Measurements from ENCODE around the gene HAS3. TPM values are rescaled to one million over a fixed set of nuclear protein-coding genes. Genes with fewer than 3 reads are reported as not detected.

HAS3 gene
- total RNA-seq, 4 donors from 2014 or later, result 0.42 to 7.1 (median 2.1) TPM

- TF ChIP-seq POLR2A (IDR thresholded peaks at IDR 0.05), result no peak
- no peak for TF ChIP-seq CTCF (IDR thresholded peaks at IDR 0.05)
- no peak for TF ChIP-seq EP300 (IDR thresholded peaks at IDR 0.05)
- Histone ChIP-seq H3K4me1 (peaks cover 0 to 5% (median 0%) of the 10 kb centered on the region in 4 donors), H3K4me3 (no peak overlapping the region), H3K27me3 (no peaks in the 10 kb centered on the region), H3K36me3 (no peaks in the 10 kb centered on the region), H3K9me3 (no peaks in the 10 kb centered on the region), H3K27ac (no peak overlapping the region)
- DNase-seq (ENCODE audit: low spot score in 2 of 2), result no peak
- 73 to 78% methylated on average over 3 of the region's 3 CpGs for WGBS, 2 donors
These were observed 11.5 kb upstream of the HAS3 start for GRCh38 chr16:69093974-69094373.

- Histone ChIP-seq H3K4me1 (peaks cover 0 to under 1% (median 0%) of the 10 kb centered on the region in 4 donors), H3K27me3 (no peaks in the 10 kb centered on the region), H3K36me3 (no peaks in the 10 kb centered on the region), H3K27ac (no peak overlapping the region), H3K4me3 (no peak overlapping the region), H3K9me3 (no peaks in the 10 kb centered on the region)
- 72 to 74% methylated on average over 5 of the region's 5 CpGs for WGBS, 2 donors
- no peak for DNase-seq (ENCODE audit: low spot score in 2 of 2)
- TF ChIP-seq EP300 (IDR thresholded peaks at IDR 0.05), result no peak
- no peak for TF ChIP-seq CTCF (IDR thresholded peaks at IDR 0.05)
- TF ChIP-seq POLR2A (IDR thresholded peaks at IDR 0.05), result no peak
These were observed 11.0 kb upstream of the HAS3 start for GRCh38 chr16:69094501-69094900.

DNA sequence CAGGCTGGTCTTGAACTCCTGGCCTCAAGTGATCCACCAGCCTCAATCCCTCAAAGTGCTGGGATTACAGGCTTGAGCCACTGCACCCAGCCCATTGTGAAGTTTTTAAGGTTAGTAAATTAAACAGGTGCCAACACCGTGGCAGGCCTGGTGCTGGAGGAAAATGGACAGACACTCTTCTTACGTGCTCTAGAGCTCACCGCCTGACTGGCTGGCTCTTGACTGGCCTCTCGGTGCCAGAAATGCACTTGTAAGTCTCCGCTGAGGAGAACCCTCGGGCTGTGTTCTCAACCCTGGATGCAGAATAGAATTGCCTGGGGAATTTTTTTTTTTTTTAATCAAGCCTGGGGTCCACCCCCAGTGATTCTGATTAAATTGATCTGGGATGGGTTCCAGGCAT is 10.3 kb upstream of the HAS3 start:
- DNase-seq (ENCODE audit: low spot score in 2 of 2), result no peak
- Histone ChIP-seq H3K36me3 (no peaks in the 10 kb centered on the region), H3K4me3 (no peak overlapping the region), H3K27ac (no peak overlapping the region), H3K27me3 (no peaks in the 10 kb centered on the region), H3K9me3 (no peaks in the 10 kb centered on the region), H3K4me1 (no peaks in the 10 kb centered on the region)
- 84 to 87% methylated on average over 6 of the region's 6 CpGs for WGBS, 2 donors
- TF ChIP-seq EP300 (IDR thresholded peaks at IDR 0.05) (no peak), POLR2A (IDR thresholded peaks at IDR 0.05) (no peak), CTCF (IDR thresholded peaks at IDR 0.05) (no peak)

GRCh38 chr16:69100071-69100691 is 5.3 kb upstream of the HAS3 start:
- 41 to 52% methylated on average over 11 of the region's 11 CpGs for WGBS, 2 donors
- H3K4me1 ChIP-seq, result peaks cover 0 to 2% (median 0%) of the 10 kb centered on the region in 4 donors
- no peaks in the 10 kb centered on the region for H3K36me3 ChIP-seq
- H3K27ac ChIP-seq, result no peak overlapping the region
- H3K27me3 ChIP-seq, result peaks cover 0 to under 1% of the 10 kb centered on the region in 2 donors
- H3K9me3 ChIP-seq, result no peaks in the 10 kb centered on the region
- TF ChIP-seq CTCF (IDR thresholded peaks at IDR 0.05), result no peak
- TF ChIP-seq POLR2A (IDR thresholded peaks at IDR 0.05), result no peak
- TF ChIP-seq EP300 (IDR thresholded peaks at IDR 0.05), result no peak
- no peak overlapping the region for H3K4me3 ChIP-seq
- DNase-seq (ENCODE audit: low spot score in 2 of 2), result no peak

- 0 to 1% methylated on average over 21 to 26 of the region's 55 CpGs for WGBS, 2 donors
- Histone ChIP-seq H3K9me3 (no peaks in the 10 kb centered on the region), H3K4me3 (peak overlapping the region in 3 of 4 donors; percentile 25 to 57 (median 33)), H3K27me3 (peaks cover 0 to 27% of the 10 kb centered on the region in 2 donors), H3K27ac (no peak overlapping the region), H3K36me3 (peaks cover 0 to 28% (median 6%) of the 10 kb centered on the region in 3 donors), H3K4me1 (peaks cover 0 to 34% (median 23%) of the 10 kb centered on the region in 4 donors)
- TF ChIP-seq EP300 (IDR thresholded peaks at IDR 0.05) (no peak), POLR2A (IDR thresholded peaks at IDR 0.05) (no peak), CTCF (IDR thresholded peaks at IDR 0.05) (no peak)
- no peak for DNase-seq (ENCODE audit: low spot score in 2 of 2)
These were observed 1.2 kb downstream of the HAS3 start for GRCh38 chr16:69106491-69107315.
